CD4-positive, alpha-beta T cell treated with Interleukin-4 for 1 hour (primary cell): ENCODE results near the gene SSTR3.
"Not testable (repeated sequence)": the region's sequence is repeated elsewhere in the genome, so short reads cannot be mapped to it uniquely, and the experiment has no call there.

Source experiments
- DNase-seq, 2 donors: peaks; one replicate each; pipeline ENCODE4 v3.0.0-alpha.2; 2020 to 2022

SSTR3 gene

GRCh38 chr22:37212174-37212906, at the start of gene SSTR3:
SSTR3 (minus strand) TSS chr22:37212477; CDS start chr22:37207803, 4,674 bp downstream.
- no peak for DNase-seq

GRCh38 chr22:37260901-37261336, 48.6 kb upstream of the SSTR3 start:
- peak; percentile 73 to 76 for DNase-seq

- no peak for DNase-seq
Measured at GRCh38 chr22:37260155-37260795, 48.0 kb upstream of the SSTR3 start.

GRCh38 chr22:37259540-37260029, 47.3 kb upstream of the SSTR3 start:
- DNase-seq = no peak

- no peak for DNase-seq
Measured at GRCh38 chr22:37258753-37259401, 46.6 kb upstream of the SSTR3 start.

GRCh38 chr22:37258005-37258752, 45.9 kb upstream of the SSTR3 start:
- no peak for DNase-seq

GRCh38 chr22:37256075-37256726, 43.9 kb upstream of the SSTR3 start:
- no peak for DNase-seq

- no peak for DNase-seq
Measured at GRCh38 chr22:37255558-37256006, 43.3 kb upstream of the SSTR3 start.

- DNase-seq = no peak
Measured at GRCh38 chr22:37254867-37255233, 42.6 kb upstream of the SSTR3 start.

GRCh38 chr22:37254209-37254866, 42.1 kb upstream of the SSTR3 start:
- no peak for DNase-seq

- DNase-seq = no peak
Measured at GRCh38 chr22:37253126-37253660, 40.9 kb upstream of the SSTR3 start.

GRCh38 chr22:37251836-37252235, 39.6 kb upstream of the SSTR3 start:
- DNase-seq = not testable (repeated sequence)

- DNase-seq = no peak
Measured at GRCh38 chr22:37249986-37250385, 37.7 kb upstream of the SSTR3 start.

- no peak for DNase-seq
Measured at GRCh38 chr22:37248251-37248650, 36.0 kb upstream of the SSTR3 start.

GRCh38 chr22:37245740-37246139, 33.5 kb upstream of the SSTR3 start:
- no peak for DNase-seq

- no peak for DNase-seq
Measured at GRCh38 chr22:37244922-37245722, 32.8 kb upstream of the SSTR3 start.

GRCh38 chr22:37244114-37244921, 32.0 kb upstream of the SSTR3 start, which contains the start of gene RAC2:
RAC2 (minus strand) TSS chr22:37244269; CDS start chr22:37244148, 121 bp downstream.
- peak; percentile 91 for DNase-seq

- DNase-seq = no peak
Measured at GRCh38 chr22:37243402-37244113, 31.3 kb upstream of the SSTR3 start.

GRCh38 chr22:37242395-37242918, 30.2 kb upstream of the SSTR3 start:
- DNase-seq = peak; percentile 93
